CD4-positive, alpha-beta T cell (primary cell): ENCODE results near the gene ARHGAP27. TPM values are rescaled to one million over a fixed set of nuclear protein-coding genes. Genes with fewer than 3 reads are reported as not detected.

ENCODE experiments used
- ATAC-seq: fragments of 200-7000 bp; cut with Tn5 transposase; one replicate; pipeline ENCODE4 v1.10.0; 2022; ENCODE audit warnings: mild to moderate bottlenecking; ENCODE audit not compliant: poor library complexity
- CTCF ChIA-PET: fragments of 350-600 bp; sonication (Branson Sonifier 250); formaldehyde crosslinking; loops from one replicate; lab custom pipeline; 2021; ENCODE audit warnings: antibody characterized with exemption, inconsistent platforms; lab: Charles Lee
- POLR2A ChIA-PET: fragments of 350-600 bp; sonication (Branson Sonifier 250); formaldehyde crosslinking; loops from one replicate; lab custom pipeline; 2021; ENCODE audit warnings: antibody characterized with exemption, inconsistent platforms; lab: Charles Lee
- DNase-seq, 14 experiments: peaks; one replicate each; pipeline ENCODE4 v3.0.0-alpha.2; 2013 to 2020; ENCODE audit warnings: mixed read lengths in 2 of 14
- H3K27ac ChIP-seq, 2 donors: one replicate each; pipeline versions ENCODE4 v1.5.1 to v1.7.0; 2013; ENCODE audit warnings: low read length in 2 of 2, low read depth in 1 of 2, mild to moderate bottlenecking in 1 of 2
- H3K27me3 ChIP-seq, 2 experiments: 1 replicate in 1 of 2; 2 replicates in 1 of 2; pipeline versions ENCODE4 v1.6.1 to v1.7.0; 2013; ENCODE audit warnings: low read length in 2 of 2, control low read depth in 1 of 2, mild to moderate bottlenecking in 1 of 2, moderate library complexity in 1 of 2; ENCODE audit not compliant: insufficient read depth in 2 of 2, control insufficient read depth in 1 of 2
- H3K36me3 ChIP-seq: one replicate; pipeline ENCODE4 v1.6.1; 2013; ENCODE audit warnings: low read length, control low read depth; ENCODE audit not compliant: insufficient read depth
- H3K4me1 ChIP-seq: one replicate; pipeline ENCODE4 v1.6.1; 2013; ENCODE audit warnings: low read length, control low read depth; ENCODE audit not compliant: insufficient read depth
- H3K4me3 ChIP-seq: one replicate; pipeline ENCODE4 v1.5.1; 2013; ENCODE audit warnings: mild to moderate bottlenecking, low read length, moderate library complexity
- H3K9me3 ChIP-seq, 2 experiments: 1 replicate in 1 of 2; 2 replicates in 1 of 2; pipeline versions ENCODE4 v1.6.1 to v1.7.0; 2013; ENCODE audit warnings: low read length in 2 of 2, mild to moderate bottlenecking in 2 of 2, control low read depth in 1 of 2, moderate library complexity in 1 of 2; ENCODE audit not compliant: control insufficient read depth in 1 of 2, insufficient read depth in 1 of 2
- H3K27ac Mint-ChIP-seq: one replicate; pipeline ENCODE4 v1.8.0; 2020; ENCODE audit warnings: mixed read lengths
- H3K27me3 Mint-ChIP-seq: one replicate; pipeline ENCODE4 v1.8.0; 2021; ENCODE audit warnings: mixed read lengths
- H3K36me3 Mint-ChIP-seq: one replicate; pipeline ENCODE4 v1.8.0; 2021; ENCODE audit warnings: low read depth, mixed read lengths
- H3K4me1 Mint-ChIP-seq: one replicate; pipeline ENCODE4 v1.8.0; 2021; ENCODE audit warnings: low read depth, mixed read lengths
- H3K4me3 Mint-ChIP-seq: one replicate; pipeline ENCODE4 v1.8.0; 2020; ENCODE audit warnings: mild to moderate bottlenecking, mixed read lengths
- H3K9me3 Mint-ChIP-seq: one replicate; pipeline ENCODE4 v1.8.0; 2020; ENCODE audit warnings: mixed read lengths
- intact Hi-C, 2 experiments: fragments of 100-400 bp; cut with DNase I in 1 of 2; cut with micrococcal nuclease in 1 of 2; formaldehyde crosslinking; loops; one replicate each; pipeline versions ENCODE4 v1.15.1 to v1.9.0; 2023 to 2025; cut with DNase I, micrococcal nuclease
- total RNA-seq, 174 experiments: library from RNA in 2 of 174; stranded (reverse) in 2 of 174; gene quantifications; one replicate each; pipeline ENCODE4 v1.2.3 and lab custom pipeline; 2021 to 2026
- TF ChIP-seq, protein P1 (sequence below): fragments of 200-600 bp; IDR thresholded peaks from one replicate; pipeline ENCODE4 v1.8.0; 2022; ENCODE audit warnings: antibody characterized with exemption, mild to moderate bottlenecking

ARHGAP27 gene
- total RNA-seq, 2 experiments from 2014 or later, result 33.3 to 35.2 TPM

DNA sequence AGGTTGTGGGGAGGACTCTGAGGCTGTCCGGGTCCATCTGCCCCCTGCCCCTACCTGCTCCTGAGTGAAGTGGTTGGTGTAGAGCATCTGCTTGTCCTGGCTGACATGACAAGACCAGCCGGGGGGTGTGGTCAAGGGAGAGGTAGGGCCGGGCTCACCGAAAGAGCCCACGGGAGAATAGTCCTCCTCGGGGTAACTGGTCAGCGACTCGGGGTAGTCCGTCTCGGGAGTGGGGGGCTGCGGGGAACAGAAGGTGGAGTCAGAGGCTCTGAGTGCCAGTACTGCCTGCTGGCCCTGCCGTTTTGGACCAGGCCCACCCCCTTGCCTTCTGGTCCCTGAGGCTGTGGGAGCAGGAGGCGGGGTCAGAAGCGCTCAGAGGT, 27.8 kb downstream of the ARHGAP27 start:
- Mint-ChIP-seq H3K4me1 (peaks cover 37% of the 10 kb centered on the region), H3K36me3 (peaks cover 85% of the 10 kb centered on the region), H3K27ac (peak overlapping the region; percentile 67), H3K4me3 (no peak overlapping the region), H3K9me3 (no peaks in the 10 kb centered on the region), H3K27me3 (no peaks in the 10 kb centered on the region)
- no peaks in the 10 kb centered on the region for H3K27me3 ChIP-seq
- peaks cover 74% of the 10 kb centered on the region for H3K36me3 ChIP-seq
- H3K4me1 ChIP-seq, result peaks cover 49% of the 10 kb centered on the region
- H3K4me3 ChIP-seq, result no peak overlapping the region
- intact Hi-C loops, result no loop called here
- ChIA-PET POLR2A (interaction anchor here (0.7 kb wide), 1 partner anchor 776 kb away, joined by 3 read pairs; no protein-coding TSS in a partner anchor), CTCF (no interaction called here)
- TF ChIP-seq, protein P1, sequence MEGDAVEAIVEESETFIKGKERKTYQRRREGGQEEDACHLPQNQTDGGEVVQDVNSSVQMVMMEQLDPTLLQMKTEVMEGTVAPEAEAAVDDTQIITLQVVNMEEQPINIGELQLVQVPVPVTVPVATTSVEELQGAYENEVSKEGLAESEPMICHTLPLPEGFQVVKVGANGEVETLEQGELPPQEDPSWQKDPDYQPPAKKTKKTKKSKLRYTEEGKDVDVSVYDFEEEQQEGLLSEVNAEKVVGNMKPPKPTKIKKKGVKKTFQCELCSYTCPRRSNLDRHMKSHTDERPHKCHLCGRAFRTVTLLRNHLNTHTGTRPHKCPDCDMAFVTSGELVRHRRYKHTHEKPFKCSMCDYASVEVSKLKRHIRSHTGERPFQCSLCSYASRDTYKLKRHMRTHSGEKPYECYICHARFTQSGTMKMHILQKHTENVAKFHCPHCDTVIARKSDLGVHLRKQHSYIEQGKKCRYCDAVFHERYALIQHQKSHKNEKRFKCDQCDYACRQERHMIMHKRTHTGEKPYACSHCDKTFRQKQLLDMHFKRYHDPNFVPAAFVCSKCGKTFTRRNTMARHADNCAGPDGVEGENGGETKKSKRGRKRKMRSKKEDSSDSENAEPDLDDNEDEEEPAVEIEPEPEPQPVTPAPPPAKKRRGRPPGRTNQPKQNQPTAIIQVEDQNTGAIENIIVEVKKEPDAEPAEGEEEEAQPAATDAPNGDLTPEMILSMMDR, result no peak
- no peak overlapping the region for H3K27ac ChIP-seq
- ATAC-seq (no peak), DNase-seq (no peak)
- no peaks in the 10 kb centered on the region for H3K9me3 ChIP-seq

DNA sequence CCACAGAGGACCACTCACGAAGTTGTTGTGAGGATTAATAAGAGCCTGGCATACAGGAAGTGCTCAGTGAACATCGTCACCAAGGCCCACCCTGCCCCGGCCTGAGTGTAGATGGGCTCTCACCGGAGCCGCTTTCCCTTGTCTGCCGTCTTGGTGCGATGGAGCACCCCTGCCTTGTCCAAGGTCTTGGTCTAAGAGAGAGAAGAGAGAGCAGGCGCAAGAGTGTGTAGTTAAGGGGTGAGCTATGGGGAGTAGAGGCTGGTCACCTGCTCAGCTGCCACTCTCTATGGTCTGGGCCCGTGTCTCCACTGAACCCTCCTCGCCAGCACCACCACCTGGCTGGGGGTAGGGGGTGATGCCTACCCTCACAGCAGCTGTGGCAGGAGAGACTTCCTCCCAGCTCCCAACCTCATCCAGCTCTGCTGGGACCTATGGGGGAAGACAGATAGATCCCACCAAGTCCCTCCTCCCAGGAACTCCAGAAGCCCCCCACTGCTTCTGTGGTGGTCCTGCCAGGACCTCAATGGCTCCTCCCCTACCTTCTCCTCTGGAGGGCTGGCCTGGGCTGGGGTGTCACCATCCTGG, 28.7 kb downstream of the ARHGAP27 start:
- Histone ChIP-seq H3K27me3 (no peaks in the 10 kb centered on the region), H3K4me3 (no peak overlapping the region), H3K36me3 (peaks cover 81% of the 10 kb centered on the region), H3K9me3 (no peaks in the 10 kb centered on the region), H3K4me1 (peaks cover 40% of the 10 kb centered on the region), H3K27ac (no peak overlapping the region)
- no peak for DNase-seq
- Mint-ChIP-seq H3K4me1 (peaks cover 28% of the 10 kb centered on the region), H3K4me3 (no peak overlapping the region), H3K36me3 (peaks cover 85% of the 10 kb centered on the region), H3K27ac (peak overlapping the region; percentile 67), H3K9me3 (no peaks in the 10 kb centered on the region), H3K27me3 (no peaks in the 10 kb centered on the region)
- POLR2A ChIA-PET, result interaction anchor here (1.4 kb wide), 1 partner anchor 178 kb away, joined by 3 read pairs; no protein-coding TSS in a partner anchor
- CTCF ChIA-PET, result no interaction called here
- TF ChIP-seq, protein P1, result no peak
- ATAC-seq, result no peak
- intact Hi-C loops, result no loop called here

DNA sequence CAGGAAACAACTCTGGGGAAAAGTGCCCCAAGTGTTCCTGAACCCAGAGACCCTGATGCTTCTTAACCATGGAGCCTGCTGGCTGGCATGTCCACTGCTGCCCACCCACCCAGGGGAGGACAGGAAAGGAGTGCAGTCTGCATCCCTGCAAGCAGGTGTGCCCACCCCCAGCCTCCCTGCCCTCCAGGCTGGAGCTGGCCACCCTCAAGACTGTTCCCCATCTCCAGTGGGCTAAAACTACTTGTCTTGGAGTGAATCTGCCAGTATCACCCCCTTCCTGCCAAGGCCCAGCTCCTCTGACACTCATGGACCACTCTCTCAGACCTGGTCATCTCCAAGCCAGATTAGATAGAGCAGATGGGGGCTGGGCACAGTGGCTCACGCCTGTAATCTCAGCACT, 29.8 kb downstream of the ARHGAP27 start:
- peaks cover 30% of the 10 kb centered on the region for H3K4me1 ChIP-seq
- no peaks in the 10 kb centered on the region for H3K9me3 ChIP-seq
- no peak for ATAC-seq
- CTCF ChIA-PET, result no interaction called here
- no peak overlapping the region for H3K4me3 ChIP-seq
- POLR2A ChIA-PET, result interaction anchor here (1.4 kb wide), 1 partner anchor 177 kb away, joined by 3 read pairs; no protein-coding TSS in a partner anchor
- no peak overlapping the region for H3K27ac ChIP-seq
- intact Hi-C loops, result no loop called here
- DNase-seq, result no peak
- Mint-ChIP-seq H3K27ac (no peak overlapping the region), H3K4me3 (no peak overlapping the region), H3K27me3 (no peaks in the 10 kb centered on the region), H3K9me3 (no peaks in the 10 kb centered on the region), H3K36me3 (peaks cover 85% of the 10 kb centered on the region), H3K4me1 (peaks cover 18% of the 10 kb centered on the region)
- TF ChIP-seq, protein P1, result no peak
- peaks cover 90% of the 10 kb centered on the region for H3K36me3 ChIP-seq
- H3K27me3 ChIP-seq, result no peaks in the 10 kb centered on the region
